Tibial nerve (tissue), 4 donors: ENCODE results near the gene HOXD13.

Source experiments
- CTCF ChIP-seq, 5 experiments: fragments of 200-600 bp in 3 of 5; fragments of 450-650 bp in 2 of 5; sonication (generic) in 3 of 5; IDR thresholded peaks; one replicate each; pipeline ENCODE4 v1.5.1; 2016 to 2019; ENCODE audit warnings: antibody characterized with exemption in 5 of 5, mild to moderate bottlenecking in 3 of 5, moderate library complexity in 2 of 5
- EP300 ChIP-seq, 2 donors: sonication (generic); formaldehyde crosslinking; IDR thresholded peaks; one replicate each; pipeline ENCODE4 v1.6.1; 2017; ENCODE audit warnings: antibody characterized with exemption in 2 of 2, mild to moderate bottlenecking in 1 of 2
- POLR2A ChIP-seq, 2 donors: fragments of 450-650 bp; IDR thresholded peaks; one replicate each; pipeline ENCODE4 v1.6.1; 2017; ENCODE audit warnings: antibody characterized with exemption in 2 of 2, mild to moderate bottlenecking in 2 of 2, moderate library complexity in 2 of 2

GRCh38 chr2:176103194-176103593 lies 10.7 kb downstream of the HOXD13 start:
- TF ChIP-seq CTCF (IDR thresholded peaks at IDR 0.05) (no peak), EP300 (IDR thresholded peaks at IDR 0.05) (no peak), POLR2A (IDR thresholded peaks at IDR 0.05) (no peak)
